Islet of Langerhans (tissue), 1 donor: ENCODE measurements around the gene OOSP4A.

ENCODE experiments used
- FAIRE-seq: peaks from one replicate; lab custom pipeline; 2011; peaks lifted over from hg19 to GRCh38; lab: Jason Lieb, UNC

The OOSP4A gene

GRCh38 chr11:59963733-59964132, at the start of gene OOSP4A:
OOSP4A (plus strand) TSS chr11:59964033; CDS start chr11:59964033, 0 bp downstream.
- FAIRE-seq, result no peak

GRCh38 chr11:59918480-59918879, 45.4 kb upstream of the OOSP4A start:
- FAIRE-seq, result no peak

GRCh38 chr11:59918987-59919589, 44.7 kb upstream of the OOSP4A start:
- no peak for FAIRE-seq

GRCh38 chr11:59923813-59924212, 40.0 kb upstream of the OOSP4A start:
- no peak for FAIRE-seq

- FAIRE-seq, result no peak
Measured at GRCh38 chr11:59931688-59932087, 32.1 kb upstream of the OOSP4A start.

GRCh38 chr11:59938132-59938531, 25.7 kb upstream of the OOSP4A start, which contains the start of gene OOSP1:
OOSP1 (plus strand) TSS chr11:59938432; CDS start chr11:59938455, 23 bp downstream.
- FAIRE-seq, result no peak

GRCh38 chr11:59938718-59939117, 25.1 kb upstream of the OOSP4A start:
- no peak for FAIRE-seq

- FAIRE-seq, result no peak
Measured at GRCh38 chr11:59939482-59939881, 24.4 kb upstream of the OOSP4A start.

GRCh38 chr11:59941091-59941490, 22.7 kb upstream of the OOSP4A start:
- FAIRE-seq, result no peak

- FAIRE-seq, result no peak
Measured at GRCh38 chr11:59943997-59944714, 19.7 kb upstream of the OOSP4A start.

- FAIRE-seq, result no peak
Measured at GRCh38 chr11:59944720-59945119, 19.1 kb upstream of the OOSP4A start.

- no peak for FAIRE-seq
Measured at GRCh38 chr11:59953463-59954218, 10.2 kb upstream of the OOSP4A start.

- no peak for FAIRE-seq
Measured at GRCh38 chr11:59954219-59954847, 9.5 kb upstream of the OOSP4A start.

- no peak for FAIRE-seq
Measured at GRCh38 chr11:59957094-59957493, 6.7 kb upstream of the OOSP4A start.

GRCh38 chr11:59960502-59961381, 3.1 kb upstream of the OOSP4A start:
- FAIRE-seq, result no peak

- no peak for FAIRE-seq
Measured at GRCh38 chr11:59962107-59962482, 1.7 kb upstream of the OOSP4A start.

- FAIRE-seq, result no peak
Measured at GRCh38 chr11:59965424-59965823, 1.6 kb downstream of the OOSP4A start.

GRCh38 chr11:59966201-59966600, 2.4 kb downstream of the OOSP4A start:
- no peak for FAIRE-seq

GRCh38 chr11:59967677-59968394, 4.0 kb downstream of the OOSP4A start:
- FAIRE-seq, result no peak

- FAIRE-seq, result no peak
Measured at GRCh38 chr11:59968395-59968783, 4.6 kb downstream of the OOSP4A start.

- no peak for FAIRE-seq
Measured at GRCh38 chr11:59973097-59973496, 9.3 kb downstream of the OOSP4A start.
